Fibroblast of mammary gland (primary cell): ENCODE measurements around the gene LONP2.
"Not testable (repeated sequence)": the region's sequence is repeated elsewhere in the genome, so short reads cannot be mapped to it uniquely, and the experiment has no call there.

Source experiments
- DNase-seq: peaks from one replicate; pipeline ENCODE4 v3.0.0-alpha.2; 2010; ENCODE audit warnings: low read depth
- H3K4me3 ChIP-seq: 2 replicates; pipeline ENCODE4 v1.5.1; 2011; ENCODE audit warnings: low read depth, mild to moderate bottlenecking, low read length, moderate library complexity; ENCODE audit not compliant: control insufficient read depth
- CTCF ChIP-seq: conservative IDR thresholded peaks from 2 replicates; pipeline ENCODE4 v1.5.1; 2011; ENCODE audit warnings: low read depth, low read length, inconsistent platforms; ENCODE audit not compliant: control insufficient read depth, insufficient read depth

Gene LONP2

DNA sequence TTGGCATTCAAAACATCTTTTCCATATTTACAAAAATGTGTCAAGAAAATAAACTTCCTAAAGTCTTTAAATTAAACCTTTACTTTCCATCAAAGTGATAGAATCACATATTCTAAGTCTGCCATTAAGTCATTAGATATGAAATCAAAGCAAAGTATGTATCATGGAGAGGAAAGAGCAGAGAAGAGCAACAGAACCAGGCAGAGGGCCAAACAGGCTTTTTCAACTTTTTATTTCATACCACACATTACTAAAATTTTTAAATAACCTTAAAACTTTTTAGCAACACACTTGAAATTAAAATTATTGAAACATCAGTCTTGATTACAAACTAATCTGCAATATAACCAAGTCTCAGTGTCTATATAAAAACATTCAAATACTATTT is 127.3 kb downstream of the LONP2 start:
- TF ChIP-seq CTCF = no peak
- DNase-seq = no peak

GRCh38 chr16:48372744-48373143 is 128.6 kb downstream of the LONP2 start:
- no peak for TF ChIP-seq CTCF
- H3K4me3 ChIP-seq = no peak overlapping the region
- DNase-seq = no peak

More for the DNA sequence above, 127.3 kb downstream of the LONP2 start:
- no peak overlapping the region for H3K4me3 ChIP-seq

DNA sequence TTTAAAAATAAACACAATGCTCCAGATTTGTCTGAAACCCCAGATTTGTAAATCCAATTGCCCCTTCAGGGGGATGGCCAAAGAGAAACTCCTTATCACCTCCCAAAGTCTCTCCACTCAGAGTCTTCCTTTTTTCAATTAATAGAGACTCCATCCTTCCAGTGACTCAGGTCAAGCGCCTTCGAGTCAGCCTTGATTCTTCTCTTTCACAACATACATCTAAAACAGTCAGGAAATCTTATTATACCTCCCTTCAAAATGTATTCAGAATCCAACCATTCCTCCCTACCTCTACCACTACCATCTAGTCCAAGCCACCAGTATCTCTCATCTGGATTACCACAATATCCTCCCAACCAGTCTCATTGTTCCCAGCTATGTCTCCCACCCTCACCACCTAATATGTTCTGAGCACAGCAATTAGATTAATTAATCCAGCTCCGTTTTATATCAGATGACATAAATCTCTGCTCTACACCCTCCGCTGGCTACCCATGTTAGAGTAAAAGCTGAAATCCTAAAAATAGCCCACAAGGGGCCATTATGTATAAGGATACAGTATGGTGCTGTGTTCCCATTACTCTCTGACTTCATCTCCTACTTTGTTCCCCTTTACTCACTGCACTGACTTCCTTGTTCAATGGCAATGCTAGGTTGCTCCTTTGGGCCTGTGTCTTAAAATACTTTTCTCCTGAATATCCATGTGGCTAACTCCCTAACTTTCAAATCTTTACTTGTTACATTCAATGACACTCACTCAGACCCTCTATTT is 129.3 kb downstream of the LONP2 start:
- no peak for TF ChIP-seq CTCF
- H3K4me3 ChIP-seq = no peak overlapping the region
- DNase-seq = no peak

DNA sequence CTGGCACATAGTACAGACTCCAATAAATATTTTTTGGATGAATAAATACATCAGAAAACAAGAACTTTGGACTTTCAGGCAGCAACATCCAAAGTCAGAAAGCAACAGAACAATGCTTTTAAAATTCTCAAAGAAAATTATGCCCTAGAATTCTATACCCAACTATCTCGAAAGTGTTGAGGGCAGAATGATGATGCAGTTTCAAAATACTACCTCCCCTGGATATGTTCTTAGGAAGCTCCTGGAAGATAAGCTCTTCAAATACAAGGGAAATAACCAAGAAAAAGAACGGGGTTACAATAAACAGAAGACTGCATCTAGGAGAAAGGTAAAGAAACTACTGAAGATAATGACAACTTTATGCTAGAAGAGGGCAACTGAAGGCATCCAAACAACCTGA is 130.2 kb downstream of the LONP2 start:
- H3K4me3 ChIP-seq = no peak overlapping the region
- no peak for DNase-seq
- no peak for TF ChIP-seq CTCF

DNA sequence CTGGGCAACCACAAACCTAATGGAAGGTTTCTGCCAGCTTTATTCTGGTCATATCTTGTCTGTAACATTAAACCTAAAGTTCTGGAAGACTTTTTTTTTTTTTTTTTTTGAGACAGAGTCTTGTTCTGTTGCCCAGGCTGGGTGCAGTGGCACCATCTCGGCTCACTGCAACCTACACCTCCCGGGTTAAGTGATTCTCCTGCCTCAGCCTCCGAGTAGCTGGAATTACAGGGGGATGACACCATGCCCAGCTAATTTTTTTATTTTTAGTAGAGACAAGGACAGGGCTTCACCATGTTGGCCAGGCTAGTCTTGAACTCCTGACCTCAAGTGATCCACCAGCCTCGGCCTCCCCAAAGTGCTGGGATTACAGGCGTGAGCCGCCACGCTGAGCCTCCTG is 133.2 kb downstream of the LONP2 start:
- peak; percentile 47 for DNase-seq
- H3K4me3 ChIP-seq = not testable (repeated sequence)

GRCh38 chr16:48378276-48378675 is 134.2 kb downstream of the LONP2 start:
- no peak overlapping the region for H3K4me3 ChIP-seq
- no peak for TF ChIP-seq CTCF
- DNase-seq = no peak

DNA sequence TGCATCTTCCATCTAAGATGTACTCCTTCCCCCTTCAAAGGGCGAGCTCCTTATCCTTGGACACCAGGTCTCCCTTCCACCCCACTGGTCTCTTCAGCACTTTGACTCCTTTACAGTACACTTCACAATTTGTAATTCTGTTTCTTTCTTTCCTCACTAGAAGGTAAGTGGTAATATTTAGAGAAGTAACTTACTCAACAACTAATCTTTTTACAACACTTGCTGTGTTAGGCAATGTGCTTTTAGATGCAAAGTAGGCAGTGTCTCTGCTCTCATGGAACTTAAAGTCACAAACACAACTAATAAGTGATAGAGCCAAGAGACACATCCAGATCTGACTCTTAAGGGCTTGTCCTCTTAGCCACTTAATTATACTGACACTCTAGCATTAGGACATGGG is 134.7 kb downstream of the LONP2 start:
- H3K4me3 ChIP-seq = no peak overlapping the region
- TF ChIP-seq CTCF = no peak
- no peak for DNase-seq
